Loucy (cell line): ENCODE data around the gene ZNF283.

ENCODE experiments used
- H2AFZ ChIP-seq: fragments of 200-600 bp; sonication (generic); 2 replicates; pipeline ENCODE4 v1.6.0; 2016; ENCODE audit warnings: antibody characterized with exemption, mild to moderate bottlenecking, low read length, moderate library complexity
- H3F3A ChIP-seq: fragments of 200-600 bp; 2 replicates; pipeline ENCODE4 v1.6.0; 2016; ENCODE audit warnings: antibody characterized with exemption, low read depth, mild to moderate bottlenecking
- H3K27me3 ChIP-seq: fragments of 200-600 bp; sonication (generic); 2 replicates; pipeline ENCODE4 v1.6.1; 2014; ENCODE audit warnings: low read length, mild to moderate bottlenecking; ENCODE audit not compliant: insufficient read depth, poor library complexity, severe bottlenecking
- H3K36me3 ChIP-seq: fragments of 200-600 bp; sonication (generic); 2 replicates; pipeline ENCODE4 v1.6.1; 2016; ENCODE audit warnings: low read length; ENCODE audit not compliant: insufficient read depth
- H3K4me1 ChIP-seq: fragments of 200-600 bp; sonication (generic); 2 replicates; pipeline ENCODE4 v1.5.1; 2014; ENCODE audit warnings: low read length, mild to moderate bottlenecking; ENCODE audit not compliant: insufficient read depth, poor library complexity, severe bottlenecking
- H3K4me2 ChIP-seq: fragments of 200-600 bp; sonication (generic); 2 replicates; pipeline ENCODE4 v1.6.0; 2014; ENCODE audit warnings: antibody characterized with exemption, low read length, low read depth, mild to moderate bottlenecking; ENCODE audit not compliant: poor library complexity, severe bottlenecking
- H3K4me3 ChIP-seq: fragments of 200-600 bp; sonication (generic); 2 replicates; pipeline ENCODE4 v1.5.1; 2014; ENCODE audit warnings: low read length, mild to moderate bottlenecking, mixed read lengths; ENCODE audit not compliant: poor library complexity, severe bottlenecking
- H3K79me2 ChIP-seq: fragments of 200-600 bp; sonication (generic); 2 replicates; pipeline ENCODE4 v1.6.1; 2014; ENCODE audit warnings: low read length; ENCODE audit not compliant: insufficient read depth
- H3K9ac ChIP-seq: fragments of 200-600 bp; sonication (generic); 2 replicates; pipeline ENCODE4 v1.6.0; 2014; ENCODE audit warnings: mild to moderate bottlenecking, low read depth, low read length, moderate library complexity; ENCODE audit not compliant: poor library complexity, severe bottlenecking
- H3K9me2 ChIP-seq: fragments of 200-600 bp; sonication (generic); replicated peaks from 2 replicates; pipeline ENCODE4 v1.6.1; 2016; ENCODE audit warnings: low read depth, low read length, mixed read lengths
- H3K9me3 ChIP-seq: fragments of 200-600 bp; sonication (generic); 2 replicates; pipeline ENCODE4 v1.6.1; 2014; ENCODE audit warnings: mild to moderate bottlenecking, antibody characterized with exemption, low read length, low read depth; ENCODE audit not compliant: insufficient read depth
- H4K20me1 ChIP-seq: fragments of 200-600 bp; sonication (generic); 2 replicates; pipeline ENCODE4 v1.6.0; 2014; ENCODE audit warnings: antibody characterized with exemption, low read length, mild to moderate bottlenecking; ENCODE audit not compliant: insufficient read depth, poor library complexity, severe bottlenecking
- CTCF ChIP-seq: fragments of 200-600 bp; sonication (generic); conservative IDR thresholded peaks from 2 replicates; pipeline ENCODE4 v1.5.1; 2014; ENCODE audit warnings: mild to moderate bottlenecking, antibody characterized with exemption, low read length
- EZH2phosphoT487 ChIP-seq: fragments of 200-600 bp; IDR thresholded peaks from 2 replicates; pipeline ENCODE4 v1.6.1; 2018; ENCODE audit warnings: antibody characterized with exemption, mild to moderate bottlenecking, moderate library complexity, borderline replicate concordance

Gene ZNF283

GRCh38 chr19:43872547-43873336 is 45.6 kb downstream of the ZNF283 start:
- Histone ChIP-seq H3K9me3 (peaks cover 27% of the 10 kb centered on the region; the same call in 1 of the 2 replicates), H3K4me3 (no peak overlapping the region), H4K20me1 (no peaks in the 10 kb centered on the region), H3K27me3 (no peaks in the 10 kb centered on the region), H3K4me1 (no peaks in the 10 kb centered on the region), H2AFZ (no peak overlapping the region), H3K9me2 (no peaks in the 10 kb centered on the region), H3K4me2 (no peak overlapping the region), H3K79me2 (no peaks in the 10 kb centered on the region), H3K36me3 (no peaks in the 10 kb centered on the region), H3K9ac (no peak overlapping the region), H3F3A (no peaks in the 10 kb centered on the region)
- TF ChIP-seq CTCF: no peak
- TF ChIP-seq EZH2phosphoT487: no peak

GRCh38 chr19:43880483-43880882 is 53.4 kb downstream of the ZNF283 start:
- no peak overlapping the region for H3K9ac ChIP-seq
- H3K9me3 ChIP-seq: peaks cover 14% of the 10 kb centered on the region; the same call in 1 of the 2 replicates
- H4K20me1 ChIP-seq: no peaks in the 10 kb centered on the region
- no peaks in the 10 kb centered on the region for H3K27me3 ChIP-seq
- no peaks in the 10 kb centered on the region for H3K79me2 ChIP-seq
- no peaks in the 10 kb centered on the region for H3K36me3 ChIP-seq
- no peaks in the 10 kb centered on the region for H3K9me2 ChIP-seq
- no peaks in the 10 kb centered on the region for H3K4me1 ChIP-seq
- no peak overlapping the region for H3K4me3 ChIP-seq
- no peak overlapping the region for H2AFZ ChIP-seq
- H3F3A ChIP-seq: no peaks in the 10 kb centered on the region
- H3K4me2 ChIP-seq: no peak overlapping the region
- TF ChIP-seq EZH2phosphoT487 (no peak), CTCF (no peak)

GRCh38 chr19:43883864-43884263 is 56.7 kb downstream of the ZNF283 start, which contains the start of gene ZNF404:
Gene ZNF404, minus strand, starts transcription at chr19:43883964.
- Histone ChIP-seq H2AFZ (no peak within 1 kb of the TSS), H4K20me1 (no peaks in the 10 kb centered on the region), H3F3A (no peaks in the 10 kb centered on the region), H3K79me2 (no peaks in the 10 kb centered on the region), H3K9me2 (no peaks in the 10 kb centered on the region), H3K9me3 (peaks cover 11% of the 10 kb centered on the region; the same call in 1 of the 2 replicates), H3K4me3 (no peak within 1 kb of the TSS), H3K4me2 (no peak within 1 kb of the TSS), H3K36me3 (no peaks in the 10 kb centered on the region), H3K4me1 (no peaks in the 10 kb centered on the region), H3K9ac (no peak within 1 kb of the TSS), H3K27me3 (no peaks in the 10 kb centered on the region)
- TF ChIP-seq EZH2phosphoT487 (no peak), CTCF (no peak)
